H1 (cell line): ENCODE results near the gene SOCS3. TPM values are rescaled to one million over a fixed set of nuclear protein-coding genes. Genes with fewer than 3 reads are reported as not detected.

Experiments used
- CTCF ChIA-PET: fragments of 300-600 bp; sonication (Branson Sonifier 250); formaldehyde crosslinking; loops from one replicate; lab custom pipeline; 2021; ENCODE audit not compliant: partially characterized antibody; lab: Charles Lee
- POLR2A ChIA-PET: fragments of 300-600 bp; sonication (Branson Sonifier 250); formaldehyde crosslinking; loops from one replicate; lab custom pipeline; 2021; ENCODE audit warnings: inconsistent platforms; ENCODE audit not compliant: partially characterized antibody; lab: Charles Lee
- DNase-seq, 2 experiments: peaks; one replicate each; pipeline versions ENCODE4 v3.0.0 to v3.0.0-alpha.2; 2010 to 2022; ENCODE audit warnings: low spot score in 2 of 2, low read depth in 1 of 2, mixed read lengths in 1 of 2
- FAIRE-seq: peaks from 2 replicates; lab custom pipeline; 2011; peaks lifted over from hg19 to GRCh38; lab: Jason Lieb, UNC
- H2AFZ ChIP-seq: 2 replicates; pipeline ENCODE4 v1.8.1; 2012; ENCODE audit warnings: low read length, inconsistent platforms
- H2AK5ac ChIP-seq: 2 replicates; pipeline ENCODE4 v1.6.1; 2013; ENCODE audit warnings: low read depth, low read length
- H2BK120ac ChIP-seq: replicated peaks from 2 replicates; pipeline ENCODE3; 2013; ENCODE audit warnings: low read depth, low read length, inconsistent platforms
- H2BK12ac ChIP-seq: 2 replicates; pipeline ENCODE4 v1.6.1; 2013; ENCODE audit warnings: low read depth, low read length
- H2BK15ac ChIP-seq: 2 replicates; pipeline ENCODE4 v1.6.1; 2013; ENCODE audit warnings: low read length
- H2BK20ac ChIP-seq: 2 replicates; pipeline ENCODE4 v1.6.1; 2013; ENCODE audit warnings: low read length
- H2BK5ac ChIP-seq: 2 replicates; pipeline ENCODE4 v1.6.1; 2013; ENCODE audit warnings: low read depth, low read length
- H3K14ac ChIP-seq: 2 replicates; pipeline ENCODE4 v1.6.1; 2013; ENCODE audit warnings: inconsistent platforms; ENCODE audit not compliant: insufficient read length
- H3K18ac ChIP-seq: 2 replicates; pipeline ENCODE4 v1.6.1; 2013; ENCODE audit warnings: low read length; ENCODE audit errors: extremely low read depth
- H3K23ac ChIP-seq: 2 replicates; pipeline ENCODE4 v1.6.1; 2013; ENCODE audit warnings: inconsistent platforms; ENCODE audit not compliant: insufficient read length
- H3K23me2 ChIP-seq: 2 replicates; pipeline ENCODE4 v1.6.1; 2013; ENCODE audit warnings: low read depth, low read length
- H3K27ac ChIP-seq: 2 replicates; pipeline ENCODE4 v1.6.1; 2011; ENCODE audit warnings: low read depth, low read length, inconsistent platforms
- H3K27me3 ChIP-seq, 4 experiments: replicated peaks in 1 of 4; 1 replicate in 1 of 4; 2 replicates in 3 of 4; pipeline versions ENCODE4 v1.6.1 to v1.8.1; 2011 to 2013; ENCODE audit warnings: low read length in 3 of 4, mild to moderate bottlenecking in 3 of 4, inconsistent platforms in 2 of 4, mixed read lengths in 2 of 4, moderate library complexity in 1 of 4; ENCODE audit not compliant: control insufficient read depth in 3 of 4, insufficient read depth in 3 of 4; ENCODE audit errors: extremely low read depth in 1 of 4
- H3K36me3 ChIP-seq, 4 experiments: 2 replicates each; pipeline versions ENCODE4 v1.6.1 to v1.8.1; 2011 to 2013; ENCODE audit warnings: mild to moderate bottlenecking in 4 of 4, low read length in 3 of 4, moderate library complexity in 2 of 4, control low read depth in 1 of 4, inconsistent platforms in 1 of 4; ENCODE audit not compliant: insufficient read depth in 4 of 4, control insufficient read depth in 2 of 4
- H3K4ac ChIP-seq: replicated peaks from 2 replicates; pipeline ENCODE3; 2013; ENCODE audit warnings: low read length, low read depth, mixed read lengths, inconsistent platforms; ENCODE audit not compliant: insufficient read length
- H3K4me1 ChIP-seq, 4 experiments: replicated peaks in 1 of 4; 1 replicate in 1 of 4; 2 replicates in 3 of 4; pipeline versions ENCODE4 v1.6.1 to v1.8.1; 2011 to 2013; ENCODE audit warnings: low read length in 3 of 4, inconsistent platforms in 2 of 4, mixed read lengths in 1 of 4; ENCODE audit not compliant: insufficient read depth in 4 of 4, control insufficient read depth in 3 of 4
- H3K4me2 ChIP-seq, 2 experiments: 2 replicates each; pipeline versions ENCODE4 v1.6.1 to v1.8.1; 2011 to 2013; ENCODE audit warnings: low read depth in 2 of 2, low read length in 2 of 2, control low read depth in 1 of 2, inconsistent platforms in 1 of 2, mild to moderate bottlenecking in 1 of 2; ENCODE audit not compliant: insufficient read depth in 1 of 2
- H3K4me3 ChIP-seq, 4 experiments: fragments of 200-600, 300-600 bp in 1 of 4; sonication (generic), shearing (Covaris generic), sonication (Bioruptor Twin) in 1 of 4; 2 replicates each; pipeline versions ENCODE4 v1.5.1 to v1.8.1; 2011 to 2016; ENCODE audit warnings: low read length in 4 of 4, low read depth in 3 of 4, control low read depth in 2 of 4, inconsistent platforms in 2 of 4, mild to moderate bottlenecking in 2 of 4, mixed read lengths in 1 of 4, moderate library complexity in 1 of 4; ENCODE audit not compliant: insufficient read depth in 2 of 4; ENCODE audit errors: extremely low read depth in 1 of 4
- H3K56ac ChIP-seq: replicated peaks from 2 replicates; pipeline ENCODE3; 2013; ENCODE audit warnings: low read depth, mild to moderate bottlenecking, mixed read lengths, low read length, inconsistent platforms; ENCODE audit not compliant: insufficient read length
- H3K79me1 ChIP-seq: 2 replicates; pipeline ENCODE4 v1.6.1; 2013; ENCODE audit warnings: low read depth, low read length, control low read depth
- H3K79me2 ChIP-seq, 2 experiments: 2 replicates each; pipeline versions ENCODE4 v1.6.1 to v1.8.1; 2012 to 2013; ENCODE audit warnings: low read length in 2 of 2, mild to moderate bottlenecking in 2 of 2, inconsistent platforms in 1 of 2; ENCODE audit not compliant: insufficient read depth in 2 of 2, control insufficient read depth in 1 of 2
- H3K9ac ChIP-seq, 4 experiments: replicated peaks in 1 of 4; 1 replicate in 1 of 4; 2 replicates in 3 of 4; pipeline versions ENCODE4 v1.6.1 to v1.8.1; 2011 to 2013; ENCODE audit warnings: low read depth in 3 of 4, low read length in 3 of 4, control low read depth in 2 of 4, mild to moderate bottlenecking in 2 of 4, moderate library complexity in 2 of 4, inconsistent platforms in 1 of 4; ENCODE audit errors: extremely low read depth in 1 of 4
- H3K9me3 ChIP-seq, 2 experiments: 2 replicates each; pipeline versions ENCODE4 v1.6.1 to v1.8.1; 2012 to 2013; ENCODE audit warnings: mild to moderate bottlenecking in 2 of 2, moderate library complexity in 2 of 2, control low read depth in 1 of 2, inconsistent platforms in 1 of 2, low read depth in 1 of 2, low read length in 1 of 2, mixed read lengths in 1 of 2; ENCODE audit not compliant: insufficient read depth in 2 of 2
- H4K20me1 ChIP-seq, 2 experiments: replicated peaks in 1 of 2; 2 replicates each; pipeline versions ENCODE3 to v1.8.1; 2011 to 2013; ENCODE audit warnings: inconsistent platforms in 2 of 2, low read length in 2 of 2, mild to moderate bottlenecking in 1 of 2; ENCODE audit not compliant: insufficient read depth in 2 of 2, control insufficient read depth in 1 of 2
- H4K5ac ChIP-seq: 2 replicates; pipeline ENCODE4 v1.6.1; 2013; ENCODE audit warnings: low read length, low read depth, mixed read lengths, inconsistent platforms; ENCODE audit not compliant: insufficient read length
- H4K8ac ChIP-seq: 2 replicates; pipeline ENCODE4 v1.8.0; 2013; ENCODE audit warnings: mild to moderate bottlenecking, moderate library complexity, low read length, inconsistent platforms; ENCODE audit not compliant: insufficient read depth; ENCODE audit errors: extremely low read depth
- H4K91ac ChIP-seq: replicated peaks from 2 replicates; pipeline ENCODE3; 2013; ENCODE audit warnings: low read length, mixed read lengths, inconsistent platforms; ENCODE audit not compliant: insufficient read length
- BRCA1 ChIP-seq: IDR thresholded peaks from 2 replicates; pipeline ENCODE4 v1.6.1; 2012; ENCODE audit warnings: low read depth, low read length, improper control_type of control experiment
- CHD2 ChIP-seq: IDR thresholded peaks from 2 replicates; pipeline ENCODE4 v1.6.1; 2012; ENCODE audit warnings: low read length, improper control_type of control experiment
- EP300 ChIP-seq, 2 experiments: IDR thresholded peaks; 1 replicate in 1 of 2; 2 replicates in 1 of 2; pipeline ENCODE4 v1.6.1; 2011 to 2012; ENCODE audit warnings: low read depth in 2 of 2, low read length in 2 of 2, mild to moderate bottlenecking in 2 of 2, borderline replicate concordance in 1 of 2, inconsistent platforms in 1 of 2, moderate library complexity in 1 of 2
- GTF2F1 ChIP-seq: IDR thresholded peaks from 2 replicates; pipeline ENCODE4 v1.6.1; 2012; ENCODE audit warnings: low read depth, low read length, improper control_type of control experiment, borderline replicate concordance
- HDAC6 ChIP-seq: IDR thresholded peaks from one replicate; pipeline ENCODE4 v1.7.1; 2012; ENCODE audit warnings: low read depth, mild to moderate bottlenecking, inconsistent platforms, low read length, moderate library complexity
- NRF1 ChIP-seq: IDR thresholded peaks from 2 replicates; pipeline ENCODE4 v1.6.1; 2011; ENCODE audit warnings: mild to moderate bottlenecking, low read depth, low read length, improper control_type of control experiment
- POLR2A ChIP-seq, 2 experiments: IDR thresholded peaks; 1 replicate in 1 of 2; 2 replicates in 1 of 2; pipeline ENCODE4 v1.6.1; 2011; ENCODE audit warnings: low read depth in 2 of 2, low read length in 2 of 2, mild to moderate bottlenecking in 2 of 2; ENCODE audit errors: control extremely low read depth in 1 of 2
- TEAD4 ChIP-seq: IDR thresholded peaks from 2 replicates; pipeline ENCODE4 v1.6.1; 2012; ENCODE audit warnings: low read depth, low read length, inconsistent platforms, mixed read lengths
- ZNF274 ChIP-seq: IDR thresholded peaks from 2 replicates; pipeline ENCODE4 v1.7.0; 2012; ENCODE audit warnings: low read length, borderline replicate concordance; ENCODE audit errors: extremely low read depth
- WGBS, 2 experiments: shearing (Covaris generic) in 1 of 2; methylation state at CpG; one replicate each; pipeline versions ENCODE4 v1.1.6 to v1.1.7; 2013 to 2015; ENCODE audit warnings: low lambda C conversion rate in 2 of 2, mixed read lengths in 2 of 2, inconsistent platforms in 1 of 2, low coverage in 1 of 2, missing lambda C conversion rate in 1 of 2; ENCODE audit not compliant: insufficient replicate concordance in 2 of 2, insufficient coverage in 1 of 2, insufficient read length in 1 of 2; ENCODE audit errors: extremely low coverage in 1 of 2, missing lambda C conversion rate in 1 of 2; 5-methylcytosine and 5-hydroxymethylcytosine counted together
- polyA plus RNA-seq, 7 experiments: library from polyadenylated mRNA; depleted of rRNA in 3 of 7; stranded (reverse) in 5 of 7; unstranded in 2 of 7; fragments of >200 nt in 5 of 7; fragments of 200-250 nt in 2 of 7; gene quantifications; 1 replicate in 5 of 7; 2 replicates in 1 of 7; 4 replicates in 1 of 7; pipeline versions ENCODE4 v1.2.1 to v1.2.3, GENCODE V29; 2011 to 2013; ENCODE audit warnings: missing spikeins in 2 of 7, mixed read lengths in 2 of 7
- total RNA-seq: library from RNA; stranded (reverse); fragmentation: NEBNext Ultra II Directional; extraction: Animal tissue kit (Norgen Biotek cat#: 25700); gene quantifications from 2 replicates; pipeline ENCODE4 v1.2.1, GENCODE V29; 2021
- TF ChIP-seq, protein P1 (sequence below): IDR thresholded peaks from 2 replicates; pipeline ENCODE4 v1.6.1; 2012; ENCODE audit warnings: inconsistent platforms
- TF ChIP-seq, protein P2 (sequence below): IDR thresholded peaks from 2 replicates; pipeline ENCODE4 v1.6.1; 2012; ENCODE audit warnings: inconsistent platforms

SOCS3 gene
- total and polyA plus RNA-seq, 2 of the 8 experiments (the other 6 are each of a cell fraction or from before 2014, with no cell fraction given), result 10.1 to 47.9 TPM

DNA sequence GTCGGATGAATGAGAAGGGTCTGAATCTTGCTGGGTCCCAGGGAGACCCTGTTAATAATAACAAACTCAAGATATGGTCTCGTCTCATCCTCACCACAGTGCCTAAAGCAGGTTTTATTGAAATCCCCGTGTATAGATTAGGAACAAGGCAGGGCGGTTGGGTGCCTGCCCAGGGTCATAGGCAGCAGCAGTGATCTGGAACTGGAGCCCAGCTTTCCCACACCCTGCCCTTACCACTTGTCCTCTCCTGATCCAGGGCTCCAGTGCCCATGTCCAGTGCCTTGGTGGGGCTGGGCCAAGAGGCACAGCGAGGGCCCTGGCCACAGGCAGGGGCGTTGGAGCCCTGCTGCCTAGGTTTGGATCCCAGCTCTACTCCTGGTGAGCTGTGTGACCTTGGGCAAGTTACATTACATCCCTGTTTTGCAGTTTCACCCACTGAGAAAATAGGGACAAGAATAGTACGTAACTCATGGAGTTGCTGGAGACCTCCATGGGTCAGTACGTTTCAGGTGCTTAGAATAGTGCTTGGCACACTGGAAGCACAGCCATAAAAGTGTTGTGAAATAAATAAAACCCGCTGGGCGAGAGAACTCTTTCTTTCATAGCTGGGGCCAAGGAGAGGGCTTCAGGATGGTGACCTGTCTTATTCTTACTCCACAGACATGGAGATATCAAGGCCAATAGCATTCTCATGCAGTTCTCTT is 13.9 kb downstream of the SOCS3 start:
- Histone ChIP-seq H3K27ac (no peak overlapping the region), H2AFZ (no peak overlapping the region), H2BK15ac (no peak overlapping the region), H3K4me1 (peaks cover 0 to 17% (median 14%) of the 10 kb centered on the region in 4 experiments; a peak in 5 of 7 replicates), H3K4me3 (no peak overlapping the region), H3K36me3 (no peaks in the 10 kb centered on the region), H3K9me3 (no peaks in the 10 kb centered on the region), H4K91ac (no peak overlapping the region), H3K4me2 (no peak overlapping the region), H3K79me2 (no peaks in the 10 kb centered on the region), H3K4ac (no peak overlapping the region), H3K56ac (no peak overlapping the region), H2BK12ac (no peak overlapping the region), H3K23me2 (peaks cover 2% of the 10 kb centered on the region; the same call in 1 of the 2 replicates), H3K14ac (no peak overlapping the region), H2BK120ac (no peak overlapping the region), H4K5ac (no peak overlapping the region), H4K8ac (no peak overlapping the region), H4K20me1 (no peaks in the 10 kb centered on the region), H2BK5ac (no peak overlapping the region; the same call in 1 of the 2 replicates), H3K27me3 (peaks cover 0 to 15% (median 6%) of the 10 kb centered on the region in 4 experiments; a peak in 4 of 7 replicates), H2AK5ac (peak overlapping the region; percentile 53; the same call in 1 of the 2 replicates), H3K23ac (no peak overlapping the region), H3K79me1 (no peaks in the 10 kb centered on the region), H2BK20ac (no peak overlapping the region), H3K9ac (no peak overlapping the region), H3K18ac (no peak overlapping the region)
- FAIRE-seq, result no peak
- no peak for DNase-seq
- ChIA-PET POLR2A (interaction anchor here (1.5 to 5.2 kb wide), 2 partner anchors 14 to 17 kb away, joined by 3 to 29 read pairs; partner anchors contain the start of gene SOCS3), CTCF (interaction anchor here (0.6 to 2.7 kb wide), 12 partner anchors 15 to 95 kb away, joined by 3 to 8 read pairs (median 5); no protein-coding TSS in a partner anchor)
- WGBS, 2 experiments, result 91% methylated on average over 10 of the region's 10 CpGs; no CpG with 5 or more reads in 1 of the 2 experiments
- TF ChIP-seq HDAC6, result no peak
- TF ChIP-seq CHD2, result no peak
- no peak for TF ChIP-seq NRF1
- TF ChIP-seq, protein P1, sequence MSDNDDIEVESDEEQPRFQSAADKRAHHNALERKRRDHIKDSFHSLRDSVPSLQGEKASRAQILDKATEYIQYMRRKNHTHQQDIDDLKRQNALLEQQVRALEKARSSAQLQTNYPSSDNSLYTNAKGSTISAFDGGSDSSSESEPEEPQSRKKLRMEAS, result no peak
- no peak for TF ChIP-seq GTF2F1
- TF ChIP-seq, protein P2, sequence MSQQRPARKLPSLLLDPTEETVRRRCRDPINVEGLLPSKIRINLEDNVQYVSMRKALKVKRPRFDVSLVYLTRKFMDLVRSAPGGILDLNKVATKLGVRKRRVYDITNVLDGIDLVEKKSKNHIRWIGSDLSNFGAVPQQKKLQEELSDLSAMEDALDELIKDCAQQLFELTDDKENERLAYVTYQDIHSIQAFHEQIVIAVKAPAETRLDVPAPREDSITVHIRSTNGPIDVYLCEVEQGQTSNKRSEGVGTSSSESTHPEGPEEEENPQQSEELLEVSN, result no peak
- no peak for TF ChIP-seq ZNF274
- no peak for TF ChIP-seq TEAD4
- no peak for TF ChIP-seq BRCA1
- no peak for TF ChIP-seq POLR2A (IDR thresholded peaks at IDR 0.05; ENCODE audit: control extremely low read depth in 1 of 2, low read depth in 2 of 2, low read length in 2 of 2)
- TF ChIP-seq EP300 (IDR thresholded peaks at IDR 0.05; ENCODE audit: borderline replicate concordance in 1 of 2, low read depth in 2 of 2, low read length in 2 of 2), result no peak
